Stimulated activated CD8-positive, alpha-beta memory T cell treated with anti-CD3 and anti-CD28 coated beads, Interleukin-15, amount 100 ng/mL, for 1 hour (primary cell): ENCODE data around the gene ACSS3.

ENCODE experiments used
- DNase-seq: peaks from one replicate; pipeline ENCODE4 v3.0.0-alpha.2; 2020; ENCODE audit warnings: low read depth

Gene ACSS3

GRCh38 chr12:81300454-81300853, 222.6 kb downstream of the ACSS3 start:
- DNase-seq, result no peak

DNA sequence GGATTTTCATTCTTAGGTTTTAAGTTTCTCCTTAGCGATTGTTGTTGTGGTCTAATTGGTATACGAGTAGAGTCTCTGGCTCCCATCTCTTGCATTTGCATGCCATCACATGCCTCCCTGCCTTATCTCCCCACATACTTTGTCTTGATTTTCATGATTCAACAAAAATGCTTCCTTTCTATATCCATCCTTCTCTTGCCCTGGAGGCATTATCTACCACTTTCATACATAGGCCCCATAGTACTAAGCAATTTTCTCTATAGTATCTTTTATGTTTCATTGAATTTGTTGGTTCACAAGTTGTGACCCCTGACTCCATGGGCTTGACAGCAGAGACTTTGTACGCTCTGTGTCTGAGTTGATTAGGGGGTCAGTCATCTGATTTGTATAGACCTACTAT, 226.1 kb downstream of the ACSS3 start:
- DNase-seq, result no peak
